H9 (cell line): ENCODE results near the gene MFSD11. TPM values are rescaled to one million over a fixed set of nuclear protein-coding genes. Genes with fewer than 3 reads are reported as not detected.

Source experiments
- DNase-seq: peaks from one replicate; pipeline ENCODE4 v3.0.0-alpha.2; 2017
- H2AFZ ChIP-seq: one replicate; pipeline ENCODE4 v1.6.1; 2013; ENCODE audit warnings: mild to moderate bottlenecking, low read length, control low read depth, moderate library complexity
- H2AK5ac ChIP-seq: 2 replicates; pipeline ENCODE4 v1.6.1; 2013; ENCODE audit warnings: low read length, control low read depth, mixed read lengths; ENCODE audit not compliant: insufficient read length
- H2BK120ac ChIP-seq: one replicate; pipeline ENCODE4 v1.6.1; 2013; ENCODE audit warnings: low read depth, mild to moderate bottlenecking, low read length, control low read depth, inconsistent platforms; ENCODE audit not compliant: poor library complexity, severe bottlenecking
- H2BK12ac ChIP-seq: 2 replicates; pipeline ENCODE4 v1.6.1; 2013; ENCODE audit warnings: low read length, control low read depth, mixed read lengths, low read depth; ENCODE audit not compliant: insufficient read length
- H2BK15ac ChIP-seq: 2 replicates; pipeline ENCODE4 v1.6.1; 2013; ENCODE audit warnings: low read depth, low read length, control low read depth
- H2BK20ac ChIP-seq: one replicate; pipeline ENCODE4 v1.6.1; 2013; ENCODE audit warnings: low read depth, mild to moderate bottlenecking, low read length, control low read depth, inconsistent platforms; ENCODE audit not compliant: poor library complexity, severe bottlenecking
- H2BK5ac ChIP-seq: 2 replicates; pipeline ENCODE4 v1.6.1; 2013; ENCODE audit warnings: low read length, control low read depth, mixed read lengths; ENCODE audit not compliant: insufficient read length
- H3K14ac ChIP-seq: 2 replicates; pipeline ENCODE4 v1.6.1; 2013; ENCODE audit warnings: low read length, control low read depth; ENCODE audit not compliant: insufficient read depth
- H3K18ac ChIP-seq: 2 replicates; pipeline ENCODE4 v1.6.1; 2013; ENCODE audit warnings: low read depth, mild to moderate bottlenecking, mixed read lengths, low read length, control low read depth; ENCODE audit not compliant: insufficient read length
- H3K23ac ChIP-seq: 2 replicates; pipeline ENCODE4 v1.6.1; 2013; ENCODE audit warnings: low read length, control low read depth, mixed read lengths, low read depth; ENCODE audit not compliant: insufficient read length
- H3K23me2 ChIP-seq: 2 replicates; pipeline ENCODE4 v1.6.1; 2013; ENCODE audit warnings: low read depth, mild to moderate bottlenecking, mixed read lengths, low read length, control low read depth; ENCODE audit not compliant: insufficient read length, poor library complexity, severe bottlenecking
- H3K27ac ChIP-seq: 2 replicates; pipeline ENCODE4 v1.5.1; 2013; ENCODE audit warnings: low read length, control low read depth, mixed read lengths, low read depth; ENCODE audit not compliant: insufficient read length
- H3K27me3 ChIP-seq: 2 replicates; pipeline ENCODE4 v1.6.1; 2013; ENCODE audit warnings: low read length, control low read depth, inconsistent platforms; ENCODE audit not compliant: insufficient read depth
- H3K4ac ChIP-seq: 2 replicates; pipeline ENCODE4 v1.6.1; 2013; ENCODE audit warnings: low read depth, mild to moderate bottlenecking, control low read depth, inconsistent platforms, low read length, moderate library complexity
- H3K4me1 ChIP-seq: 2 replicates; pipeline ENCODE4 v1.6.1; 2013; ENCODE audit warnings: low read length, control low read depth, inconsistent platforms; ENCODE audit not compliant: insufficient read depth
- H3K4me2 ChIP-seq: 2 replicates; pipeline ENCODE4 v1.6.1; 2013; ENCODE audit warnings: low read length, control low read depth, mixed read lengths; ENCODE audit not compliant: insufficient read length, insufficient read depth
- H3K56ac ChIP-seq: 2 replicates; pipeline ENCODE4 v1.6.1; 2013; ENCODE audit warnings: low read depth, mild to moderate bottlenecking, mixed read lengths, low read length, control low read depth; ENCODE audit not compliant: insufficient read length
- H3K79me1 ChIP-seq: 2 replicates; pipeline ENCODE4 v1.6.1; 2013; ENCODE audit warnings: low read depth, mild to moderate bottlenecking, moderate library complexity, low read length, control low read depth, inconsistent platforms; ENCODE audit not compliant: insufficient read depth, poor library complexity, severe bottlenecking
- H3K79me2 ChIP-seq: 2 replicates; pipeline ENCODE4 v1.6.1; 2013; ENCODE audit warnings: low read length, control low read depth, inconsistent platforms; ENCODE audit not compliant: insufficient read depth
- H3K9ac ChIP-seq: 2 replicates; pipeline ENCODE4 v1.6.1; 2013; ENCODE audit warnings: low read length, control low read depth, mixed read lengths; ENCODE audit not compliant: insufficient read length; ENCODE audit errors: extremely low read depth
- H3K9me3 ChIP-seq: one replicate; pipeline ENCODE4 v1.6.1; 2013; ENCODE audit warnings: low read depth, low read length, inconsistent platforms; ENCODE audit not compliant: control insufficient read depth
- H3T11ph ChIP-seq: one replicate; pipeline ENCODE4 v1.6.1; 2013; ENCODE audit warnings: mild to moderate bottlenecking, low read length, control low read depth, inconsistent platforms
- H4K20me1 ChIP-seq: one replicate; pipeline ENCODE4 v1.6.1; 2013; ENCODE audit not compliant: control insufficient read depth, insufficient read length, insufficient read depth
- H4K5ac ChIP-seq: 2 replicates; pipeline ENCODE4 v1.6.1; 2013; ENCODE audit warnings: low read depth, mild to moderate bottlenecking, mixed read lengths, low read length, control low read depth; ENCODE audit not compliant: insufficient read length
- H4K8ac ChIP-seq: replicated peaks from 2 replicates; pipeline ENCODE4 v1.6.1; 2013; ENCODE audit warnings: low read length, control low read depth, mixed read lengths, low read depth; ENCODE audit not compliant: insufficient read length
- H4K91ac ChIP-seq: 2 replicates; pipeline ENCODE4 v1.6.1; 2013; ENCODE audit warnings: low read depth, mild to moderate bottlenecking, moderate library complexity, mixed read lengths, low read length, control low read depth; ENCODE audit not compliant: insufficient read length
- H3K27ac Mint-ChIP-seq, 3 experiments: 2 replicates in 2 of 3; 3 replicates in 1 of 3; pipeline ENCODE4 v1.8.0; 2020 to 2021; ENCODE audit warnings: mixed read lengths in 3 of 3, mild to moderate bottlenecking in 1 of 3, moderate library complexity in 1 of 3
- H3K27me3 Mint-ChIP-seq: 2 replicates; pipeline ENCODE4 v1.8.0; 2021; ENCODE audit warnings: low read depth, mild to moderate bottlenecking, moderate library complexity, mixed read lengths
- H3K36me3 Mint-ChIP-seq, 3 experiments: 2 replicates in 2 of 3; 3 replicates in 1 of 3; pipeline ENCODE4 v1.8.0; 2020 to 2021; ENCODE audit warnings: low read depth in 3 of 3, mixed read lengths in 3 of 3; ENCODE audit not compliant: insufficient read depth in 1 of 3
- H3K4me1 Mint-ChIP-seq, 2 experiments: 2 replicates each; pipeline ENCODE4 v1.8.0; 2020; ENCODE audit warnings: mixed read lengths in 2 of 2
- H3K4me3 Mint-ChIP-seq, 2 experiments: 2 replicates in 1 of 2; 3 replicates in 1 of 2; pipeline ENCODE4 v1.8.0; 2020 to 2021; ENCODE audit warnings: mild to moderate bottlenecking in 2 of 2, mixed read lengths in 2 of 2, moderate library complexity in 1 of 2
- H3K9me3 Mint-ChIP-seq, 2 experiments: 2 replicates in 1 of 2; 3 replicates in 1 of 2; pipeline ENCODE4 v1.8.0; 2020; ENCODE audit warnings: mild to moderate bottlenecking in 2 of 2, mixed read lengths in 2 of 2, moderate library complexity in 1 of 2
- CTCF ChIP-seq: fragments of 200-600 bp; sonication (generic); conservative IDR thresholded peaks from 3 replicates; pipeline ENCODE4 v1.8.0; 2021; ENCODE audit warnings: antibody characterized with exemption, mild to moderate bottlenecking
- WGBS: extraction: QIAGEN DNeasy Blood & Tissue Kit; methylation state at CpG from one replicate; pipeline ENCODE4 v1.1.7; 2013; ENCODE audit warnings: missing lambda C conversion rate, low lambda C conversion rate, mixed read lengths; ENCODE audit not compliant: insufficient read length; ENCODE audit errors: extremely low coverage; 5-methylcytosine and 5-hydroxymethylcytosine counted together
- total RNA-seq: library from RNA; stranded (reverse); gene quantifications from 2 replicates; pipeline ENCODE4 v1.2.1, GENCODE V29; 2021

MFSD11 gene
- total RNA-seq, 1 experiment from 2014 or later, result 19.9 TPM

GRCh38 chr17:76775021-76775600 lies 37.2 kb downstream of the MFSD11 start:
- peaks cover 6 to 58% (median 42%) of the 10 kb centered on the region in 3 experiments; a peak in 6 of 7 replicates for H3K36me3 Mint-ChIP-seq
- Histone ChIP-seq H3K23ac (no peak overlapping the region), H3K9me3 (no peaks in the 10 kb centered on the region), H3K4ac (no peak overlapping the region), H2AFZ (no peak overlapping the region), H2BK5ac (no peak overlapping the region), H4K91ac (no peak overlapping the region), H2AK5ac (no peak overlapping the region), H3K79me2 (no peaks in the 10 kb centered on the region), H2BK12ac (no peak overlapping the region), H3K18ac (no peak overlapping the region), H3K4me1 (no peaks in the 10 kb centered on the region), H4K5ac (no peak overlapping the region), H3K9ac (no peak overlapping the region), H3K23me2 (no peaks in the 10 kb centered on the region), H3K56ac (no peak overlapping the region), H3K14ac (no peak overlapping the region), H3K27ac (no peak overlapping the region), H2BK20ac (no peak overlapping the region), H2BK15ac (no peak overlapping the region), H3K27me3 (no peaks in the 10 kb centered on the region), H3T11ph (no peak overlapping the region), H3K4me2 (no peak overlapping the region), H3K79me1 (no peaks in the 10 kb centered on the region), H4K8ac (no peak overlapping the region), H2BK120ac (no peak overlapping the region), H4K20me1 (no peaks in the 10 kb centered on the region)
- no peak for DNase-seq
- no CpG with 5 or more reads among the region's 10 CpGs for WGBS
- no peaks in the 10 kb centered on the region for H3K4me1 Mint-ChIP-seq
- H3K4me3 Mint-ChIP-seq, result no peak overlapping the region
- H3K27me3 Mint-ChIP-seq, result no peaks in the 10 kb centered on the region
- no peak for TF ChIP-seq CTCF
- H3K27ac Mint-ChIP-seq, result 0 out of 7 replicates have a peak overlapping the region, but pooled peaks of 1 of the 3 experiments have one; percentile 68
- H3K9me3 Mint-ChIP-seq, result no peaks in the 10 kb centered on the region
